Measurements from ENCODE around the gene LYPD6.

Gene LYPD6

GRCh38 chr2:149357058-149357457 lies 26.7 kb downstream of the LYPD6 start:
- H2AFZ ChIP-seq (ENCODE audit: low read depth) = no peak overlapping the region

GRCh38 chr2:149360106-149360505 lies 29.7 kb downstream of the LYPD6 start:
- no peak overlapping the region for H3K27ac ChIP-seq
- H3K79me2 ChIP-seq (ENCODE audit: insufficient read depth, low read depth) = no peaks in the 10 kb centered on the region
- no peaks in the 10 kb centered on the region for H3K27me3 ChIP-seq (ENCODE audit: insufficient read depth, low read depth)
- H3K4me1 ChIP-seq (ENCODE audit: low read depth, poor library complexity, severe bottlenecking) = peaks cover 18% of the 10 kb centered on the region
- H3K9ac ChIP-seq = no peak overlapping the region
- TF ChIP-seq, protein P1, sequence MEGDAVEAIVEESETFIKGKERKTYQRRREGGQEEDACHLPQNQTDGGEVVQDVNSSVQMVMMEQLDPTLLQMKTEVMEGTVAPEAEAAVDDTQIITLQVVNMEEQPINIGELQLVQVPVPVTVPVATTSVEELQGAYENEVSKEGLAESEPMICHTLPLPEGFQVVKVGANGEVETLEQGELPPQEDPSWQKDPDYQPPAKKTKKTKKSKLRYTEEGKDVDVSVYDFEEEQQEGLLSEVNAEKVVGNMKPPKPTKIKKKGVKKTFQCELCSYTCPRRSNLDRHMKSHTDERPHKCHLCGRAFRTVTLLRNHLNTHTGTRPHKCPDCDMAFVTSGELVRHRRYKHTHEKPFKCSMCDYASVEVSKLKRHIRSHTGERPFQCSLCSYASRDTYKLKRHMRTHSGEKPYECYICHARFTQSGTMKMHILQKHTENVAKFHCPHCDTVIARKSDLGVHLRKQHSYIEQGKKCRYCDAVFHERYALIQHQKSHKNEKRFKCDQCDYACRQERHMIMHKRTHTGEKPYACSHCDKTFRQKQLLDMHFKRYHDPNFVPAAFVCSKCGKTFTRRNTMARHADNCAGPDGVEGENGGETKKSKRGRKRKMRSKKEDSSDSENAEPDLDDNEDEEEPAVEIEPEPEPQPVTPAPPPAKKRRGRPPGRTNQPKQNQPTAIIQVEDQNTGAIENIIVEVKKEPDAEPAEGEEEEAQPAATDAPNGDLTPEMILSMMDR (conservative IDR thresholded peaks at IDR 0.05; ENCODE audit: low read depth, low read length) = no peak
- H2AFZ ChIP-seq (ENCODE audit: low read depth) = no peak overlapping the region
- no peaks in the 10 kb centered on the region for H4K20me1 ChIP-seq (ENCODE audit: insufficient read depth)
- no peak overlapping the region for H3K4me3 ChIP-seq (IDR thresholded peaks at IDR 0.05; ENCODE audit: insufficient read depth, low read depth, low read length)
- H3K4me2 ChIP-seq = no peak overlapping the region
- H3K36me3 ChIP-seq (ENCODE audit: insufficient read depth) = no peaks in the 10 kb centered on the region

More at GRCh38 chr2:149357058-149357457, 26.7 kb downstream of the LYPD6 start:
- no peaks in the 10 kb centered on the region for H4K20me1 ChIP-seq (ENCODE audit: insufficient read depth)
- no peaks in the 10 kb centered on the region for H3K27me3 ChIP-seq (ENCODE audit: insufficient read depth, low read depth)
- no peaks in the 10 kb centered on the region for H3K36me3 ChIP-seq (ENCODE audit: insufficient read depth)
- no peak overlapping the region for H3K4me3 ChIP-seq (IDR thresholded peaks at IDR 0.05; ENCODE audit: insufficient read depth, low read depth, low read length)
- TF ChIP-seq, protein P1 (conservative IDR thresholded peaks at IDR 0.05; ENCODE audit: low read depth, low read length) = no peak
- H3K4me1 ChIP-seq (ENCODE audit: low read depth, poor library complexity, severe bottlenecking) = no peaks in the 10 kb centered on the region
- H3K27ac ChIP-seq = no peak overlapping the region
- H3K79me2 ChIP-seq (ENCODE audit: insufficient read depth, low read depth) = no peaks in the 10 kb centered on the region
- no peak overlapping the region for H3K4me2 ChIP-seq
- H3K9ac ChIP-seq = no peak overlapping the region

- Histone ChIP-seq H3K79me2 (ENCODE audit: insufficient read depth, low read depth) (no peaks in the 10 kb centered on the region), H3K36me3 (ENCODE audit: insufficient read depth) (no peaks in the 10 kb centered on the region), H4K20me1 (ENCODE audit: insufficient read depth) (no peaks in the 10 kb centered on the region), H3K4me2 (peak overlapping the region; percentile 11; the same call in 1 of the 2 replicates), H3K4me1 (ENCODE audit: low read depth, poor library complexity, severe bottlenecking) (peaks cover 26% of the 10 kb centered on the region), H2AFZ (ENCODE audit: low read depth) (no peak overlapping the region), H3K9ac (no peak overlapping the region), H3K4me3 (IDR thresholded peaks at IDR 0.05; ENCODE audit: insufficient read depth, low read depth, low read length) (no peak overlapping the region), H3K27me3 (ENCODE audit: insufficient read depth, low read depth) (no peaks in the 10 kb centered on the region), H3K27ac (no peak overlapping the region)
- TF ChIP-seq, protein P1 (conservative IDR thresholded peaks at IDR 0.05; ENCODE audit: low read depth, low read length) = no peak
These were observed 33.6 kb downstream of the LYPD6 start for GRCh38 chr2:149363958-149364357.

DNA sequence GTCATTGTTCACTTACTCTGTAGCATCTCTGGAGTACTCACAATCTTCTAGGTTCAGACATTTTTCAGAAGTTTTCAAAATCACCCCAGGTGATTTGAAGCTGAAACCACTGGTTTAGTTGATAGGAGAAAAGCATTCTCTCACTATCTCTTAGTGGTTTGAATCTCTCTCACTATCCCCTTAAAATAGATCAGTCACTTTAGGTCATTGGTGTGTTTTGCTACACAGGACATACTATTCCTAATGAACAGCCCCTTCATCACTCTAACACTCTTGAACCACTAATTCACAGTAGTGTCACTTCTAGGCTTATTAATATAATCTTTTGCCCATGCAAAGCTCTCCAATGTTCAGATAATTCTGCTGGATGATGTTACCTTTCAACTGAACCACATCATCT lies 34.5 kb downstream of the LYPD6 start:
- Histone ChIP-seq H3K27me3 (ENCODE audit: insufficient read depth, low read depth) (no peaks in the 10 kb centered on the region), H3K9ac (no peak overlapping the region), H3K4me1 (ENCODE audit: low read depth, poor library complexity, severe bottlenecking) (peaks cover 26% of the 10 kb centered on the region), H3K4me3 (IDR thresholded peaks at IDR 0.05; ENCODE audit: insufficient read depth, low read depth, low read length) (no peak overlapping the region), H3K36me3 (ENCODE audit: insufficient read depth) (no peaks in the 10 kb centered on the region), H3K4me2 (peak overlapping the region; percentile 11; the same call in 1 of the 2 replicates), H3K27ac (no peak overlapping the region), H3K79me2 (ENCODE audit: insufficient read depth, low read depth) (no peaks in the 10 kb centered on the region), H2AFZ (ENCODE audit: low read depth) (no peak overlapping the region), H4K20me1 (ENCODE audit: insufficient read depth) (no peaks in the 10 kb centered on the region)
- TF ChIP-seq, protein P1 (conservative IDR thresholded peaks at IDR 0.05; ENCODE audit: low read depth, low read length) = no peak
